HCT116 (cell line): ENCODE measurements around the gene APOE.

Experiments
- CTCF ChIP-seq, 3 experiments: fragments of 200-600 bp in 1 of 3; sonication (generic) in 1 of 3; IDR thresholded peaks in 2 of 3; conservative IDR thresholded peaks in 1 of 3; 2 replicates each; pipeline ENCODE4 v1.5.1; 2012 to 2017; ENCODE audit warnings: low read depth in 2 of 3, low read length in 2 of 3, antibody characterized with exemption in 1 of 3, borderline replicate concordance in 1 of 3, control low read depth in 1 of 3, mild to moderate bottlenecking in 1 of 3, mixed read lengths in 1 of 3, mixed run types in 1 of 3, moderate library complexity in 1 of 3; ENCODE audit not compliant: insufficient read depth in 1 of 3
- EGR1 ChIP-seq: IDR thresholded peaks from 2 replicates; pipeline ENCODE4 v1.6.1; 2012; ENCODE audit warnings: low read depth
- MAX ChIP-seq: IDR thresholded peaks from 2 replicates; pipeline ENCODE4 v1.6.1; 2012
- POLR2A ChIP-seq: IDR thresholded peaks from 2 replicates; pipeline ENCODE4 v1.7.0; 2011; ENCODE audit warnings: borderline replicate concordance; ENCODE audit not compliant: insufficient read depth, insufficient read length; ENCODE audit errors: extremely low read depth
- SIN3A ChIP-seq: IDR thresholded peaks from 2 replicates; pipeline ENCODE4 v1.6.1; 2012; ENCODE audit warnings: low read depth
- ZNF274 ChIP-seq: fragments of 200-500 bp; sonication (Bioruptor generic); IDR thresholded peaks from 2 replicates; pipeline ENCODE4 v1.6.1; 2014; ENCODE audit warnings: mild to moderate bottlenecking, low read depth, low read length, inconsistent platforms

- TF ChIP-seq CTCF (IDR thresholded peaks at IDR 0.05 in 2 of 3, conservative IDR thresholded peaks at IDR 0.05 in 1 of 3; ENCODE audit: borderline replicate concordance in 1 of 3, insufficient read depth in 1 of 3, low read depth in 2 of 3, low read length in 2 of 3) (no peak), EGR1 (no peak), MAX (no peak), SIN3A (no peak), ZNF274 (no peak), POLR2A (no peak)
These were observed 38.9 kb upstream of the APOE start for GRCh38 chr19:44866664-44867063.
